NCI-H774 (cell line): ENCODE data around the gene XK.
"Not testable (repeated sequence)": the region's sequence is repeated elsewhere in the genome, so short reads cannot be mapped to it uniquely, and the experiment has no call there.

ENCODE experiments used
- DNase-seq: peaks from one replicate; lab custom pipeline; 2025; lab: John Stamatoyannopoulos, UW

The XK gene

GRCh38 chrX:37755025-37755424, 69.4 kb downstream of the XK start:
- no peak for DNase-seq

DNA sequence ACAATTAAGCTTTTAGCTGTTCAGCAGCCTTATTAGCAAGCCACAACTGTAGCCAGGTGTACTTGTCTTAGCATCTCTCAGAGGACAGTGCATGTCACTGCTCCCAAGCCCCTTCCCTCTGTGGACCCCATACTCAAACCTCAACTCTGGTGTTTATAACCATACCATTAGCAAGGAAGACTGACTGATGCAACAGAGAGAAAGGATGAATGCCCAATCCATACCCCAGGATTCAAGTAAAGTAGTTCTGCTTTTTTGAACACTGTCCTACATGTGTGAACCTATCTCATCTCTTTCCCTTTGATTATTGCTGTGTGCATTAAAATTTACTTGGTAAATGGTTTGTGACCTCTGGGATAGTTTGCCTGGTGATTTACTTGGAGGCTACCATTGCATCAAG, 71.5 kb downstream of the XK start:
- no peak for DNase-seq

- DNase-seq, result no peak
Measured at GRCh38 chrX:37759351-37759750, 73.8 kb downstream of the XK start.

DNA sequence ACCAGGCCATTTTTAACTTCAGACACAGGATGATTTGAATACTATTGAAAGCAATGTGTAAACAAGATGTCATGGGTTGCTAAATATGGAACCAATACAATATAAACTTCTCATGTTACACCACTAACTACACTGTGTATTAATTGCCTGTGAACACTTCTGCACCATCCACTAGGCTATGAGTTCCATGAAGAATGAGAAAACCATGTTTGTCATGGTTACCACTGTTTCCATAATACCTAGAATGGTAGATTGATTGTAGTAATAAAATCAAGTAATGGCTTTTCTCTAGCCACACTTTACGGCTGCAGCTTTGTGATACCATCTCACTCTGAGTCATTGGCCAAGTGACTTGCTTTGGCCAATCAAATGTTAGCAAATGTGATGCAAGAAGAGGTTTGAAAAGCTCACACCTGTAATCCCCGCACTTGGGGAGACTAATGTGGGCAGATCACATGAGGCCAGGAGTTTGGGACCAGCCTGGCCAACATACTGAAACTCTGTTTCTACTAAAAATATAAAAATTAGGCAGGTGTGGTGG, 74.4 kb downstream of the XK start:
- no peak for DNase-seq

- no peak for DNase-seq
Measured at GRCh38 chrX:37763400-37763799, 77.8 kb downstream of the XK start.

DNA sequence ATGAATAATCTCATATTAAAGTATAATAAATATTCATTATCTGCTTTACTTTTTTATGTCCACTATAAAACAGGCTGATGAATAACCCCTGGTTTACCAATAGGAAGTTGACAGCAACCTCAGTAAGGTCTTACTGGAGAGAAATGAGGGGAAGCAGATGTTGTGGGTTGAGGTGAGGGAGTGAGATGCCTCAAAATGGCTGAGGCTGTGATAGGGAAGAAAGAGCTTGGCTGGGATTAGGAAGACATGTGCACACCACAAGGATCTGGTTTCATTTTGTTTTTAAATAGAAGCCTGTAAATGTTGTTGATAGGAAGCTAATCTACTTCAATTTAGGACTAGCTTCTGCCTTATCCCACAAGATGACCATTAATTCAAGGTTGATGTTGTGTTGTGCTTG, 79.9 kb downstream of the XK start:
- no peak for DNase-seq

- DNase-seq, result no peak
Measured at GRCh38 chrX:37767430-37767829, 81.8 kb downstream of the XK start.

GRCh38 chrX:37768866-37769265, 83.3 kb downstream of the XK start:
- DNase-seq, result not testable (repeated sequence)

GRCh38 chrX:37776283-37776986, 90.8 kb downstream of the XK start:
- no peak for DNase-seq

DNA sequence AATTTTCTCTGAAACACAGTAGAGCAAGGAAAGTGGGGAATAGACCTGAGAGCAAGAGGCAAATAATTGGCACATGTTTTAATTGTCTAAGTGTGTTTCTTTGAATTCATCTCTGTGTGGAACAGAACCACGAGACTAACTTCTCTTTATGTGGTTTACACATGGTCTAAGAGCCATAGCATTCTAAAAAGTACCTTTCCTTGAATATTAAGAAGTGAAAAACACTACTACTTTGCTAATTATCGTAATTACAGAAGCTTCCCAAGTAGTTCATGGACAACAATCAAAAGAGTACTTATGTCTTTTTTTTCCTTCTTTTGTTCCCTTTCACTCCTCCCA, 91.4 kb downstream of the XK start:
- no peak for DNase-seq

GRCh38 chrX:37779857-37780256, 94.3 kb downstream of the XK start, which contains the start of gene CYBB:
TSS of gene CYBB (plus strand) at chrX:37780059. CDS start at chrX:37780078, 19 bp downstream.
- no peak for DNase-seq

DNA sequence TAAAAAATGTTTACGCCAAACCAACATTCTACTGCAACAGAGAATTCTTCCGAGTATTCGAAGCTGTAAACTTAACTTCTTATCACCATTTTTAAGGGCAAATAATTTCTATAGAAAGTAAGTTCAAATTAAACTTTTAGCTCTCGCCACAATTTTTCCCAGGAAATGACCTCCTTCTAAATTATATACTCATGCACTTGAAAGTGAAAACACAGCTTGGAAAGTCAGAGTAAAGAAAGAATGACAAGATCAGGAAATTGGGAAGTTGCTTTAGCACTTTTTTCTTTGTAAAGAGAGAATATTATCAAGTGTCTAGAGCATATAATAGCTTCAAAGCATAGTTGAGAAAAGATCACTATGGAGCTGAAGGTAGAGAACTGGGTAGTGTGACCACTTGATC, 95.5 kb downstream of the XK start:
- DNase-seq, result no peak
